GM18951 (cell line): Measurements from ENCODE around the gene B4GALT7.
"Not testable (repeated sequence)": the region's sequence is repeated elsewhere in the genome, so short reads cannot be mapped to it uniquely, and the experiment has no call there.

ENCODE experiments used
- POLR2A ChIP-seq: IDR thresholded peaks from 4 replicates; pipeline ENCODE4 v1.6.1; 2011; ENCODE audit warnings: mild to moderate bottlenecking; ENCODE audit not compliant: insufficient read length, insufficient read depth; ENCODE audit errors: extremely low read depth
- in situ Hi-C: fragments of 300-500 bp; cut with MboI; formaldehyde crosslinking; loops from one replicate; pipeline ENCODE4 v1.12.0; 2022; ENCODE audit warnings: low sequenced_read_pairs, mixed read lengths, inconsistent platforms; ENCODE audit not compliant: unreplicated experiment

The B4GALT7 gene

GRCh38 chr5:177608243-177609075, 8.5 kb downstream of the B4GALT7 start:
- in situ Hi-C loops: no loop called here

GRCh38 chr5:177609076-177610059, 9.4 kb downstream of the B4GALT7 start:
- TF ChIP-seq POLR2A: no peak
- in situ Hi-C loops: no loop called here

More at GRCh38 chr5:177608243-177609075, 8.5 kb downstream of the B4GALT7 start:
- TF ChIP-seq POLR2A: no peak

- TF ChIP-seq POLR2A: no peak
- in situ Hi-C loops: no loop called here
These were observed 10.3 kb downstream of the B4GALT7 start for GRCh38 chr5:177610131-177610769.

- in situ Hi-C loops: no loop called here
- TF ChIP-seq POLR2A: no peak
These were observed 11.0 kb downstream of the B4GALT7 start for GRCh38 chr5:177610770-177611445.

- in situ Hi-C loops: no loop called here
These were observed 11.7 kb downstream of the B4GALT7 start for GRCh38 chr5:177611446-177612214.

GRCh38 chr5:177612215-177612673, 12.3 kb downstream of the B4GALT7 start:
- TF ChIP-seq POLR2A: no peak
- in situ Hi-C loops: no loop called here

More at GRCh38 chr5:177611446-177612214, 11.7 kb downstream of the B4GALT7 start:
- no peak for TF ChIP-seq POLR2A

- in situ Hi-C loops: no loop called here
- TF ChIP-seq POLR2A: no peak
These were observed 20.6 kb downstream of the B4GALT7 start for GRCh38 chr5:177620560-177620959.

- in situ Hi-C loops: not testable (repeated sequence)
These were observed 24.2 kb downstream of the B4GALT7 start for GRCh38 chr5:177624172-177624571.

- in situ Hi-C loops: not testable (repeated sequence)
These were observed 30.3 kb downstream of the B4GALT7 start for GRCh38 chr5:177630186-177630585.

GRCh38 chr5:177634912-177635311, 35.0 kb downstream of the B4GALT7 start:
- in situ Hi-C loops: not testable (repeated sequence)

GRCh38 chr5:177645462-177645861, 45.5 kb downstream of the B4GALT7 start:
- in situ Hi-C loops: loop anchor here (10.0 kb wide), 1 partner anchor 1381 kb away; no protein-coding TSS in a partner anchor

- in situ Hi-C loops: not testable (repeated sequence)
These were observed 51.3 kb downstream of the B4GALT7 start for GRCh38 chr5:177651235-177651634.

GRCh38 chr5:177657846-177658245, 57.9 kb downstream of the B4GALT7 start:
- in situ Hi-C loops: not testable (repeated sequence)

- in situ Hi-C loops: not testable (repeated sequence)
These were observed 58.6 kb downstream of the B4GALT7 start for GRCh38 chr5:177658542-177658941.
